D341Med (cell line): Measurements from ENCODE around the gene ZNF561.

Experiments used
- DNase-seq: peaks from one replicate; pipeline ENCODE4 v3.0.0; 2012; ENCODE audit warnings: low spot score

Gene ZNF561

DNA sequence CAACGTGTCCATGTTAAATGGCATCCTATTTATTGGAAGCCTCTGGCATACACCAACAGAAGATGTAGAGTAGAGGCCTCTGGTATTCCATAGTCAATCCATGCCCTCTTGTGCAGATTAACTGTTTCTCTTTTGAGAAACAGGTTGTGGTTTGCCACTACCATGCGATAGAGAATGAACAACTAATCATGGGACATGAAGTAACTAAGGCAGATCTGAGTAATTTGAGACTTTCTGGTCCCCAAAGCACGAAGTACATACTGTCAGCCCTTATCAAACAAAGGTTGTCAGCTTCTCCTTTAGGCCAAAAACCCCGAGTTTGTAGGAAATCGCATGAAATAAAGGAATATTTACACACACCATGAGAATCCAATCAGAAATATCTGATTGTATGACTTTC is 40.3 kb downstream of the ZNF561 start:
- no peak for DNase-seq

DNA sequence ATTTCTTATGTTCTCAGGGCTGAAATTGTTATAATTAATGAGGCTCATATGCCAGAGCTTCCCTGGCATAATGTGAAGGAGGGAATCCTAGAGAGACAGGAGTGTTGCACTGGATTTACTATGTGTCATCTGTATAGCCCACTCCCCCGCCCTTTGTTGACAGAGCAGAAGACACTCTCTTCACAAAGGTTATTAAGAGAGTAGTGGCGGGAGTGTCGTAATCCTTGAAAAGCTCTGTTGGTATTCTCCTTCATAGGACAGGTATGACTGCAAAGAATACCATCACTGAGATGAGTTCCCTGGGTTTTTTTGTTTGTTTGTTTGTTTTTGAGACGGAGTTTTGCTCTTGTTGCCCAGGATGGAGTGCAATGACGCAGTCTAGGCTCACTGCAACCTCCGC is 50.8 kb downstream of the ZNF561 start:
- no peak for DNase-seq

DNA sequence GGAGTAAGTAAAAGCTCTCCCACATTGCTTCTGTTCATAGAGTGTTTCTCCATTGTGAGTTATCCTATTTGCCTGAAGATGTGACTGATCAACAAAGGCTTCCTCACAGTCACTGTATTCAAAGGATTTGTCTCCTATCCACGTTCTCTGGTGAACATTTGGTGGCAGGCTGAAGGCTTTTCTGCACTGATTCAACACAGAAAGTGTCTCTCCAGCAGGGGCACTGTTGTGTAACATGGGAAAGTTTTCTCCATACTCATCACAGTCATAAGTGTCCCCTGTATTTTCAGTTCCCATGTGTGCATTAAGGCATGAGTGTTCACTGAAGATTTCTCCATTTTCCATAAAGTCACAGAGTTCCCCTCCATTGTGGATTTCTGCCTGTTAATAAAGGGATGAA is 54.3 kb downstream of the ZNF561 start:
- no peak for DNase-seq

DNA sequence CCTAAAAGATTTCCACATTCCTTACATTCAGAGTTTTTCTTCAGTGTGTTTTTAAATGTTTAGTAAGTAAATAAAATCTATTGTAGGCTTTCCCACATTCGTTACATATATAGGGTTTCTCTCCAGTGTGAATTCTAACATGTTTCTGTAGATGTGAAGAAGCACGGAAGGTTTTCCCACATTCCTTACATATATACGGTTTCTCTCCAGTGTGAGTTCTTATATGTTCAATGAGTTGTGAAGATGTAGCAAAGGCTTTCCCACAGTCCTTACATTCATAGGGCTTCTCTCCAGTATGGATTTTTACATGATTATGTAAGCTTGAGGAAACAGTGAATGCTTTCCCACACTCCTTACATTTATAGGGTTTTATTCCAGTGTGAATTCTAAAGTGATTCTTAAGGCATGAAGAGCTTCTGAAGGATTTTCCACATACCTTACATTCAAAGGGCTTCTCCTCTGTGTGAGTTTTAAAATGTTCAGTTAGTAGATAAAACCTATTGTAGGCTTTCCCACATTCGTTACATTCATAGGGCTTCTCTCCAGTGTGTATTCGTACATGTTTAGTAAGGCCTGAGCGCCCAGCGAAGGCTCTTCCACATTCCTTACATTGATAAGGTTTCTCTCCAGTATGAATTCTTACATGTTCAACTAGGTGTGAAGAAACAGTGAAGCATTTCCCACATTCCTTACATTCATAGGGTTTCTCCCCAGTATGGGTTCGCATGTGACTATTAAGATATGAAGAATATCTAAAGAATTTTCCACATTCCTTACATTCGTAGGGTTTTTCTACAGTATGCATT is 54.9 kb downstream of the ZNF561 start:
- DNase-seq, result no peak
